PC-3 (cell line): ENCODE measurements around the gene HAGH. TPM values are rescaled to one million over a fixed set of nuclear protein-coding genes. Genes with fewer than 3 reads are reported as not detected.

Experiments
- ATAC-seq: fragments of 200-7000 bp; cut with Tn5 transposase; 2 replicates; pipeline ENCODE4 v1.9.1; 2020; ENCODE audit warnings: mild to moderate bottlenecking, moderate library complexity
- BruUV-seq: library from RNA; stranded (reverse); fragments of 400-500 nt; replicated peaks from 2 replicates; lab custom pipeline; 2021; lab: Mats Ljungman, UMichigan
- CTCF ChIA-PET: fragments of 300-600 bp; sonication (Branson Sonifier 250); formaldehyde crosslinking; loops from one replicate; lab custom pipeline; 2022; ENCODE audit warnings: antibody characterized with exemption; lab: Charles Lee
- POLR2A ChIA-PET: fragments of 300-600 bp; sonication (Branson Sonifier 250); formaldehyde crosslinking; loops from one replicate; lab custom pipeline; 2022; ENCODE audit warnings: antibody characterized with exemption; ENCODE audit not compliant: unreplicated experiment; lab: Charles Lee
- DNase-seq: peaks from one replicate; pipeline ENCODE4 v3.0.0-alpha.2; 2015
- H2AFZ ChIP-seq: fragments of 300-600 bp; sonication (generic); 2 replicates; pipeline ENCODE4 v1.6.0; 2016; ENCODE audit warnings: antibody characterized with exemption, low read length
- H3F3A ChIP-seq: fragments of 300-600 bp; sonication (generic); one replicate; pipeline ENCODE4 v1.6.0; 2017; ENCODE audit warnings: antibody characterized with exemption, low read length, control low read depth, mild to moderate bottlenecking; ENCODE audit not compliant: unreplicated experiment
- H3K27ac ChIP-seq: fragments of 300-600 bp; sonication (generic); 2 replicates; pipeline ENCODE4 v1.5.1; 2016; ENCODE audit warnings: mild to moderate bottlenecking, low read length
- H3K27me3 ChIP-seq: fragments of 300-600 bp; sonication (generic); 2 replicates; pipeline ENCODE4 v1.6.1; 2016; ENCODE audit warnings: low read length, mixed read lengths
- H3K36me3 ChIP-seq: fragments of 300-600 bp; sonication (generic); 2 replicates; pipeline ENCODE4 v1.6.1; 2016; ENCODE audit warnings: low read depth, mixed run types, low read length, mixed read lengths
- H3K4me1 ChIP-seq: fragments of 300-600 bp; sonication (generic); 2 replicates; pipeline ENCODE4 v1.5.1; 2016; ENCODE audit warnings: low read length; ENCODE audit not compliant: insufficient read depth
- H3K4me2 ChIP-seq: fragments of 300-600 bp; sonication (generic); 2 replicates; pipeline ENCODE4 v1.6.0; 2016; ENCODE audit warnings: low read length
- H3K4me3 ChIP-seq: fragments of 300-600 bp; sonication (generic); 2 replicates; pipeline ENCODE4 v1.5.1; 2016; ENCODE audit warnings: mild to moderate bottlenecking, low read length, mixed read lengths
- H3K79me2 ChIP-seq: fragments of 300-600 bp; sonication (generic); 2 replicates; pipeline ENCODE4 v1.6.1; 2017; ENCODE audit warnings: low read length, mixed read lengths
- H3K9ac ChIP-seq: fragments of 300-600 bp; sonication (generic); 2 replicates; pipeline ENCODE4 v1.6.0; 2016; ENCODE audit warnings: mild to moderate bottlenecking, low read length
- H3K9me2 ChIP-seq: fragments of 300-600 bp; sonication (generic); replicated peaks from 2 replicates; pipeline ENCODE4 v1.6.1; 2016; ENCODE audit warnings: mixed run types, low read length, mixed read lengths
- H3K9me3 ChIP-seq: fragments of 300-600 bp; sonication (generic); 2 replicates; pipeline ENCODE4 v1.6.1; 2016; ENCODE audit warnings: low read length, mixed read lengths
- H4K20me1 ChIP-seq: fragments of 300-600 bp; sonication (generic); 2 replicates; pipeline ENCODE4 v1.6.1; 2016; ENCODE audit warnings: low read length, mixed read lengths
- CTCF ChIP-seq: fragments of 300-600 bp; sonication (generic); conservative IDR thresholded peaks from 2 replicates; pipeline ENCODE4 v1.5.1; 2017; ENCODE audit warnings: antibody characterized with exemption, low read depth, mild to moderate bottlenecking, low read length
- EZH2 ChIP-seq: fragments of 300-600 bp; sonication (generic); IDR thresholded peaks from one replicate; pipeline ENCODE4 v1.6.1; 2017; ENCODE audit warnings: antibody characterized with exemption, mild to moderate bottlenecking, low read length; ENCODE audit not compliant: unreplicated experiment
- EZH2phosphoT487 ChIP-seq: fragments of 300-600 bp; sonication (generic); IDR thresholded peaks from 2 replicates; pipeline ENCODE4 v1.6.1; 2018; ENCODE audit warnings: mild to moderate bottlenecking, antibody characterized with exemption, low read length, borderline replicate concordance
- intact Hi-C: fragments of 100-400 bp; cut with micrococcal nuclease; formaldehyde crosslinking; loops from 2 replicates; pipeline ENCODE4 v1.9.0; 2023
- total RNA-seq: library from RNA; depleted of rRNA; stranded (reverse); fragments of >200 nt; gene quantifications from 2 replicates; pipeline ENCODE4 v1.2.3, GENCODE V29; 2014

HAGH gene
- total RNA-seq, 1 experiment from 2014 or later: 99.5 TPM

DNA sequence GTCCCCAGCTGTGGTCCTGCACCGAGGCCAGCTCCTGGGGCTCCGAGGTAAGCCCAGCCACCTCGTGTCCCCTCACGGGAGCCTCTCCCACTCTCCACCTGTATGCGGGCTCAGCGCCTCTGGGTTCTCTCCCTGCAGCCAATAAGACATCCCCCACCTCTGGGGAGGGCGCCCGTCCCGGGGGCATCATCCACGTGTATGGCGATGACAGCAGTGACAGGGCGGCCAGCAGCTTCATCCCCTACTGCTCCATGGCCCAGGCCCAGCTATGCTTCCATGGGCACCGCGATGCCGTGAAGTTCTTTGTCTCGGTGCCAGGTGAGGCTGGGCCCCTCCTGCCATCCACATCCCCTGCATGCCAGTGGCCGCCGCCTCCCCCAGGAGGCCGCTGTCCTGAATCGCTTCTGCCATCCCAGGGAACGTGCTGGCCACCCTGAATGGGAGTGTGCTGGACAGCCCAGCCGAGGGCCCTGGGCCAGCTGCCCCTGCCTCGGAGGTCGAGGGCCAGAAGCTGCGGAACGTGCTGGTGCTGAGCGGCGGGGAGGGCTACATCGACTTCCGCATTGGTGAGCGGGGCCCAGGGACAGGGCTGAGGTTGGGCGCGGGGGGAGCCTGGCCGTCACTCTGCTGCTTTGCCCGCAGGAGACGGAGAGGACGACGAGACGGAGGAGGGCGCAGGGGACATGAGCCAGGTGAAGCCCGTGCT lies 58.4 kb downstream of the HAGH start:
- POLR2A ChIA-PET: no interaction called here

DNA sequence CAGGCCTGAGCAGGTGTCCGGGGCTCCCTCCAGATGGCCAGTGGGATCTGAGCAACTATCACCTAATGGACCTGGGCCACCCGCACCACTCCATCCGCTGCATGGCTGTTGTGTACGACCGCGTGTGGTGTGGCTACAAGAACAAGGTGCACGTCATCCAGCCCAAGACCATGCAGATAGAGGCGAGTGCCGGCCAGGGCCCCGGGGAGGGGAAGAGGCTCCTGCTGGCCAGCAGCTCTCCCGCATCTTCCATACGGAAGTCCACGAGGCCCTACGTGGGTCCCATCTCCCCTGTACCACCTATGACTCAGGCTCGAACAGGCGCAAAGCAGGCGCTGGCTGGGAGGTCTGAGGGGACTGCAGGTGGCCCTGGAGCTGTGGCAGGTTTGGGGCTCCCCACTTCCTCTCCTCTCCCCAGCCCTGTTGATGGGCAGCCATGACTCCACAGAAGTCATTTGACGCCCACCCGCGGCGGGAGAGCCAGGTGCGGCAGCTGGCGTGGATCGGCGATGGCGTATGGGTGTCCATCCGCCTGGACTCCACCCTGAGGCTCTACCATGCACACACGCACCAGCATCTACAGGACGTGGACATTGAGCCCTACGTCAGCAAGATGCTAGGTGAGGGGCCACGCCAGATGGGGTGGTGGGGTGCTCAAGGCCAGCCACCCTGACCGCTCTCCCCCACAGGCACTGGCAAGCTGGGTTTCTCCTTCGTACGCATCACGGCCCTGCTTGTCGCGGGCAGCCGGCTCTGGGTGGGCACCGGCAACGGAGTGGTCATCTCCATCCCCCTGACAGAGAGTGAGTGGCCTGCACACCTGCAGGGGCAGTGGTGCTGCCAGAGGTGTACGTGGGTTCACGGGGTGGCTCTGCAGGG lies 59.3 kb downstream of the HAGH start:
- H3K9ac ChIP-seq: no peak overlapping the region
- H3F3A ChIP-seq: no peaks in the 10 kb centered on the region
- H3K9me3 ChIP-seq: no peaks in the 10 kb centered on the region
- H3K9me2 ChIP-seq: no peaks in the 10 kb centered on the region
- H3K4me3 ChIP-seq: no peak overlapping the region
- ATAC-seq: no peak
- BruUV-seq: no TSS peak
- DNase-seq: no peak
- no peak overlapping the region for H2AFZ ChIP-seq
- H4K20me1 ChIP-seq: no peaks in the 10 kb centered on the region
- H3K4me2 ChIP-seq: no peak overlapping the region
- TF ChIP-seq CTCF: no peak
- no peak for TF ChIP-seq EZH2
- TF ChIP-seq EZH2phosphoT487: no peak
- H3K79me2 ChIP-seq: peaks cover 7% of the 10 kb centered on the region
- ChIA-PET POLR2A (no interaction called here), CTCF (no interaction called here)
- no peak overlapping the region for H3K27ac ChIP-seq
- intact Hi-C loops: no loop called here
- 0 out of 2 replicates have a peak, but pooled peaks cover 5% of the 10 kb centered on the region for H3K4me1 ChIP-seq
- H3K27me3 ChIP-seq: no peaks in the 10 kb centered on the region
- H3K36me3 ChIP-seq: no peaks in the 10 kb centered on the region

More for the DNA sequence above, 58.4 kb downstream of the HAGH start:
- DNase-seq (no peak), ATAC-seq (no peak)
- H3K36me3 ChIP-seq: no peaks in the 10 kb centered on the region
- H3K9me3 ChIP-seq: no peaks in the 10 kb centered on the region
- no peak overlapping the region for H3K27ac ChIP-seq
- no peaks in the 10 kb centered on the region for H4K20me1 ChIP-seq
- H3K9ac ChIP-seq: no peak overlapping the region
- no peak overlapping the region for H3K4me2 ChIP-seq
- H3K4me3 ChIP-seq: no peak overlapping the region
- no peaks in the 10 kb centered on the region for H3K9me2 ChIP-seq
- H3K4me1 ChIP-seq: 0 out of 2 replicates have a peak, but pooled peaks cover 5% of the 10 kb centered on the region
- CTCF ChIA-PET: no interaction called here
- no peak overlapping the region for H2AFZ ChIP-seq
- intact Hi-C loops: no loop called here
- no TSS peak for BruUV-seq
- peaks cover 13% of the 10 kb centered on the region for H3K79me2 ChIP-seq
- no peaks in the 10 kb centered on the region for H3F3A ChIP-seq
- TF ChIP-seq EZH2phosphoT487: no peak
- H3K27me3 ChIP-seq: no peaks in the 10 kb centered on the region

- H3K9me2 ChIP-seq: no peaks in the 10 kb centered on the region
- H3K27ac ChIP-seq: no peak overlapping the region
- no peaks in the 10 kb centered on the region for H4K20me1 ChIP-seq
- no peaks in the 10 kb centered on the region for H3K27me3 ChIP-seq
- H3K4me2 ChIP-seq: no peak overlapping the region
- no peaks in the 10 kb centered on the region for H3K9me3 ChIP-seq
- intact Hi-C loops: no loop called here
- CTCF ChIA-PET: no interaction called here
- POLR2A ChIA-PET: no interaction called here
- BruUV-seq: no TSS peak
- H2AFZ ChIP-seq: no peak overlapping the region
- no peak for ATAC-seq
- H3K9ac ChIP-seq: no peak overlapping the region
- H3K4me3 ChIP-seq: no peak overlapping the region
- no peak for DNase-seq
- H3K4me1 ChIP-seq: 0 out of 2 replicates have a peak, but pooled peaks cover under 1% of the 10 kb centered on the region
- no peak for TF ChIP-seq CTCF
- TF ChIP-seq EZH2: no peak
- TF ChIP-seq EZH2phosphoT487: no peak
- no peaks in the 10 kb centered on the region for H3K36me3 ChIP-seq
- no peaks in the 10 kb centered on the region for H3F3A ChIP-seq
- peaks cover under 1% of the 10 kb centered on the region for H3K79me2 ChIP-seq
Observed at GRCh38 chr16:1766701-1767100, 59.9 kb downstream of the HAGH start.
